GM19043 (cell line): ENCODE results near the gene RAMP3.

Experiments
- ATAC-seq: cut with Tn5 transposase; IDR thresholded peaks from one replicate; pipeline ENCODE4 v1.9.1; 2021; ENCODE audit warnings: low read depth; ENCODE audit not compliant: unreplicated experiment

The RAMP3 gene

DNA sequence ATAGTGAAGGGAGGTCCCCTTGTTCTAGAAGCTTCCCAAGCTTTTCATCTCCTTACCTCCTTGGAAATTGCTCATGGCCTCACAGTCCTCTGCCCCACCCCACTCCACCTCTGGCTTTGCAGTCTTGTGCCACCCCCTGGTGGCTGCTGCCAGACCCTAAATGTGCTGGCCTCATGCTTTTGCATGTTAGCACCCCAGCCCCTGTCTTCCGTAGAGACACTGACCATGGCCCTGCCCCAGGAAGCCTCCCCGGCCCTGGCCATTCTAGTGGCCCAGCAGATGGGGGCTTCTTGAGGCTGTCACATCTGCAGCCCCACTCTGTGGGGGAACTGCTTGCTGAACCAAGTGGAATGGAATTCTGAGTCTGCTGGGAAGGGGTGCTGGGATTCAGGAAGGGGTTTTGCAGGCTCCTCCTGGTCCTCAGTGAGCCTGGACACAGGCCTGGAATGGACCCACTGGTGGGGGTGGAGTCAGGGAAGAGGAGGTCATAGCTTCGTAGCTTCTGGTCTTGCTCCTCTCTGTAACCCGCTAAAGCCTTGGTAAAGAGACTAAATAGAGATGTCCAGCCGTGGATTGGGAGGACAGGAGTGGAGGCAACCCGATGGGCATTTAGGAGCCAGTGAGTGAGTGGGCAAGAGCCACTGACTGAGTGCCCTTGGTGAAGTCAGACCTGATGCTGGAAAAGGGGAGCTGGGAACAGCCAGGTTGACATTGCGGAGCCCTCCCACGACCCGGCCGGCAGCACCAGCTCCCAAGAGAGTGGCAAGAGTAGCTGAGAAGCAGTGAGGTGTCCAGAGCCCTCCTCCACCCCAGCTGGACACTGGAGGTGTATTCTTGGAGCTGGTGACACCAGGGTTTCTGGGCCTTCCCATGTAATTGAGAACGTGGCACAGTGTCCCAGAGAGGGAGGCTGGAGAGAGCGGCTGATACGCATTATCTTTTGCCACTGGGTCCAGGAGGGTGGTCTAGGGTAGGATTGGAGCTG lies 20.9 kb downstream of the RAMP3 start:
- ATAC-seq: no peak

GRCh38 chr7:45179666-45180065 lies 22.1 kb downstream of the RAMP3 start:
- no peak for ATAC-seq

GRCh38 chr7:45180084-45180986 lies 22.7 kb downstream of the RAMP3 start:
- no peak for ATAC-seq

- ATAC-seq: no peak
Observed at GRCh38 chr7:45181286-45181960, 23.8 kb downstream of the RAMP3 start.

GRCh38 chr7:45181991-45182855 lies 24.6 kb downstream of the RAMP3 start:
- ATAC-seq: no peak

GRCh38 chr7:45182856-45183710 lies 25.5 kb downstream of the RAMP3 start:
- no peak for ATAC-seq

- no peak for ATAC-seq
Observed at GRCh38 chr7:45183711-45184210, 26.2 kb downstream of the RAMP3 start.

GRCh38 chr7:45184326-45185027 lies 26.9 kb downstream of the RAMP3 start:
- ATAC-seq: no peak

GRCh38 chr7:45185028-45185863 lies 27.7 kb downstream of the RAMP3 start:
- ATAC-seq: no peak

DNA sequence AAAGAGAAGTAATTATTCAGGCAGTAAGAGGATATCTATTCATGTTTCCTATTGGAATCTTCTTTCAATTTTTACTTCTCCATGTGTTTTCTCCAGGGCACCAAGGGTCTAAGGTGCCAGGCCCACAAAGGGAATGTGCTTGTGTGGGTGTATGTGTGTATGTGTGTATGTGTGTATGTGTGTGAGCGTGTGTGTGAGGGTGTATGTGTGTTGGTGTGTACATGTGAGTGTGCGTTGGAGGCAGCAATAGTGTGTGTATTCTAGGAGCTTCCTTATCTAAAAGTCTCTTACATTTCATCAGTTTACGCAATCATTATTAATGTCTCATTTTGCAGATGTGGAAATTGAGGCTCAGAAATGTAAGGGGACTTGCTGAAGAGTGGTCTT lies 28.3 kb downstream of the RAMP3 start:
- no peak for ATAC-seq

DNA sequence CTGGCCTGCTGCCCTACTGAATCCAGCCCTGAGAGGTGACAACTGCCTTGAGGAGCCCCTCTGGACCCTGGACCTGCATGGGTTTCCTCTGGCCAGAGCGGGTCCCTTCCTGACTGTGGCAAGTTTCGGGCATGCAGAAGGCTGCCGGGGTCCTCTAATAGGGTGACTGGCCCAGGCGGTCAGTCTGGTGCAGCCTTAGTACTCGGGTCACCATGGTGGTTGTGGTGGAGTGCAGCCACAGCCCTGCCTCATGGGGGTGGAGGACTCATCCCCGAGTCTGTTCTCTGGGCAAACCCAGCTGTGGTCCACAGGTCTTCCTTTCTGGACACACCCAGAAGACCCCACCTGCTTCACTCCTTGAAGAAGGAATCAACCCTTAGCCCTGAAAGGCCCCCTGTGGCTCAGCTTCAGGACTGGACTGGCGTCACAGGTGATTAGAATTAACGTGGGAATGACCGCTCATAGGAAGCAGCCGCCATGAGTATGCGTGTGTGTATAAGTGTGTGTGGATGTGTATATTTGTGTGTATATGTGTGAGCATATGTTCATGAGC lies 28.7 kb downstream of the RAMP3 start:
- no peak for ATAC-seq

- no peak for ATAC-seq
Observed at GRCh38 chr7:45187089-45187945, 29.7 kb downstream of the RAMP3 start.

DNA sequence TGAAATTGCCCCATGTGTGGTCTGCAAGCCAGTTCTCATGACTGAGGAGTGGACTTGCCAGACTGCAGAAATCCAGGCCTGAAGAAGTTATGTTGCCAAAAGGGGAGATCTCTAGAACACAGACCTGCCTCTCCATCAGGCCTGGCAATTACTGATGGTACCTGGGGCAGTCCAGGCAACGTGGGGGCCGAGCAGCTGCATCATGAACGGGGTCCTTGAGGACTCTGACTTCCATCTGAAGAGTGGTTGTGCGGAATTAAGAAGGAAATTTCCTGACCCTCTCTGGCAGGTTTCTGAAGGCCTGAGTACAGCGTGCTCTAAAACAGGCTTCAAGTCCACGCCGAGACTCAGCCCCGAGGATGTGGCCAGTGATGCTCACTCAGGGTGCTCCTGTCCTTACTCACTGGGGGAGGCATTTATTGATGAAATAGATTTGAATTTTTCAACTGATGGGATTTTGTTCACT lies 30.4 kb downstream of the RAMP3 start:
- ATAC-seq: no peak

- ATAC-seq: no peak
Observed at GRCh38 chr7:45188736-45189135, 31.1 kb downstream of the RAMP3 start.

DNA sequence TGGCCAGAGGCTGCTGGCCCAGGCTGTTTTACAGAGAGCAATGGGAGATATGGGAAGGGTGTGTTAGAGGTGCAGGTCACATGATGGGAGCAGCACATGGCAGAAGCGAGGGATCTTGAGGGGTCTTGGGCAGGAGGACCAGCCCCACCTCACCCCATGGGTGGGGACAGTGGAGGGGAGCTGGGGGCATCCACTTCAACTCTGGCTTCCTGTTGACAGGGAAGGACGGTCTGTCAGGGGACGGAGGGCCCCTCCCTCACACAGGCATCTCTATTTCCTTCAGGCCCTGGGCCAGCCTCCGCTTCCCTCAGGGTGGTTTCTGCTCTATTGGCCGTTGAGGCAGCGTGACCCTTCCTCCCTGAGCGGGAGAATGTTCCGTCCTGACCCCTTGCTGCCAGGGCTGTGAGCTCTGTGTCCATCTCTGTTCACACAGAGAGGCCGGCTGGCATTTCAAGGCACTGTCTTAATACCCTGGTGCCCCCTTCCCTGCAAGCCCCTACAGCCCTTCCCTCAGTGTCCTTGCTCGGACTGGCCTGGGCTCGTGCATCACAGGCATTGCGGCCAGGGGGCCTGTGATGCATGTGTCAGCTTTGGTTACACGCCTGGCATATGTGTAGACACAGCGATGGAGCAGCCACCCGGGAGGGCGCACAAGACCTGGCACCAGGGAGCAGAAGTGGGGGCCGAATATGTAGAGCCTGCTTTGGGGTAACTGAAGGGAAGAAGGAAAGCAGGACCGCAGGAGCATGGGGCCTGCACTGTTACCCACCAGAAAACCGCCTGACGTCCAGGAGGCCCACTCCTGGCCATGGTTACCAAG lies 31.8 kb downstream of the RAMP3 start:
- ATAC-seq: no peak
